HG03025 (cell line): ENCODE data around the gene ADRA2C.

Source experiments
- ATAC-seq: cut with Tn5 transposase; IDR thresholded peaks from one replicate; pipeline ENCODE4 v1.9.1; 2021; ENCODE audit warnings: mild to moderate bottlenecking, moderate library complexity; ENCODE audit not compliant: unreplicated experiment, low FRiP score

The ADRA2C gene

GRCh38 chr4:3756343-3757059 is 9.7 kb upstream of the ADRA2C start:
- ATAC-seq, result no peak

GRCh38 chr4:3759236-3759635 is 6.9 kb upstream of the ADRA2C start:
- ATAC-seq, result no peak

GRCh38 chr4:3760346-3760745 is 5.8 kb upstream of the ADRA2C start:
- ATAC-seq, result no peak

- ATAC-seq, result no peak
These were observed 5.3 kb upstream of the ADRA2C start for GRCh38 chr4:3760841-3761240.

GRCh38 chr4:3762264-3762663 is 3.9 kb upstream of the ADRA2C start:
- ATAC-seq, result no peak

- no peak for ATAC-seq
These were observed 3.2 kb upstream of the ADRA2C start for GRCh38 chr4:3762753-3763549.

- no peak for ATAC-seq
These were observed 732 bp upstream of the ADRA2C start for GRCh38 chr4:3765271-3766035.

- ATAC-seq, result no peak
These were observed 792 bp downstream of the ADRA2C start for GRCh38 chr4:3766785-3767569.

- no peak for ATAC-seq
These were observed 1.5 kb downstream of the ADRA2C start for GRCh38 chr4:3767570-3768288.

GRCh38 chr4:3768842-3769641 is 2.9 kb downstream of the ADRA2C start:
- ATAC-seq, result no peak

GRCh38 chr4:3769642-3770184 is 3.5 kb downstream of the ADRA2C start:
- ATAC-seq, result no peak

- no peak for ATAC-seq
These were observed 4.4 kb downstream of the ADRA2C start for GRCh38 chr4:3770323-3771163.

GRCh38 chr4:3771164-3771809 is 5.1 kb downstream of the ADRA2C start:
- no peak for ATAC-seq

GRCh38 chr4:3771939-3772495 is 5.8 kb downstream of the ADRA2C start:
- no peak for ATAC-seq

- no peak for ATAC-seq
These were observed 6.4 kb downstream of the ADRA2C start for GRCh38 chr4:3772632-3773031.

GRCh38 chr4:3773552-3774001 is 7.4 kb downstream of the ADRA2C start:
- ATAC-seq, result no peak
